Measurements from ENCODE around the gene KDM5B. TPM values are rescaled to one million over a fixed set of nuclear protein-coding genes. Genes with fewer than 3 reads are reported as not detected.

KDM5B gene
- total RNA-seq, 3 donors from 2014 or later = 64.7 to 92.7 (median 68.1) TPM

DNA sequence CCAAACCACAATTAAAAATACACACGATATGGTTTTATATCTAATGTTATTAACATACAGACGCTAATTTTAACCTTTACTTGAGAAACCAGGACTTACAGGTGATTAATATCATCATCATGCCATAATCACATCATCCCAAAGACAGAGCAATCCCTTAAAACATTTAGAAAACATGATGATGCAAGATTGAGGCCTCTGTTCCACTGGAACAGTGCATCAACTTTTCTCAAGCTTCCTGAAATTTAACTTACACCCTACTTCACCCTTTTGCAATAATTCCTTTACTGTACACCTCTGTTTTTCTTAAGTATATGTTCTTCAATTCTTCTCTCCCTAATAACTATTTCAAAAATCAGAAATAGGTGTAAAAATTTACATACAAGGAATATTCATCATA, 38.1 kb downstream of the KDM5B start:
- Histone ChIP-seq H3K9me3 (no peaks in the 10 kb centered on the region), H3K4me1 (ENCODE audit: low read depth) (no peaks in the 10 kb centered on the region), H3K36me3 (ENCODE audit: low read depth) (peaks cover 13% of the 10 kb centered on the region), H3K4me3 (no peak overlapping the region)
- intact Hi-C loops (cut with DNase I, micrococcal nuclease) = no loop called here
- TF ChIP-seq, protein P1, sequence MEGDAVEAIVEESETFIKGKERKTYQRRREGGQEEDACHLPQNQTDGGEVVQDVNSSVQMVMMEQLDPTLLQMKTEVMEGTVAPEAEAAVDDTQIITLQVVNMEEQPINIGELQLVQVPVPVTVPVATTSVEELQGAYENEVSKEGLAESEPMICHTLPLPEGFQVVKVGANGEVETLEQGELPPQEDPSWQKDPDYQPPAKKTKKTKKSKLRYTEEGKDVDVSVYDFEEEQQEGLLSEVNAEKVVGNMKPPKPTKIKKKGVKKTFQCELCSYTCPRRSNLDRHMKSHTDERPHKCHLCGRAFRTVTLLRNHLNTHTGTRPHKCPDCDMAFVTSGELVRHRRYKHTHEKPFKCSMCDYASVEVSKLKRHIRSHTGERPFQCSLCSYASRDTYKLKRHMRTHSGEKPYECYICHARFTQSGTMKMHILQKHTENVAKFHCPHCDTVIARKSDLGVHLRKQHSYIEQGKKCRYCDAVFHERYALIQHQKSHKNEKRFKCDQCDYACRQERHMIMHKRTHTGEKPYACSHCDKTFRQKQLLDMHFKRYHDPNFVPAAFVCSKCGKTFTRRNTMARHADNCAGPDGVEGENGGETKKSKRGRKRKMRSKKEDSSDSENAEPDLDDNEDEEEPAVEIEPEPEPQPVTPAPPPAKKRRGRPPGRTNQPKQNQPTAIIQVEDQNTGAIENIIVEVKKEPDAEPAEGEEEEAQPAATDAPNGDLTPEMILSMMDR (IDR thresholded peaks at IDR 0.05) = no peak
- DNase-seq (no peak), ATAC-seq (no peak)

DNA sequence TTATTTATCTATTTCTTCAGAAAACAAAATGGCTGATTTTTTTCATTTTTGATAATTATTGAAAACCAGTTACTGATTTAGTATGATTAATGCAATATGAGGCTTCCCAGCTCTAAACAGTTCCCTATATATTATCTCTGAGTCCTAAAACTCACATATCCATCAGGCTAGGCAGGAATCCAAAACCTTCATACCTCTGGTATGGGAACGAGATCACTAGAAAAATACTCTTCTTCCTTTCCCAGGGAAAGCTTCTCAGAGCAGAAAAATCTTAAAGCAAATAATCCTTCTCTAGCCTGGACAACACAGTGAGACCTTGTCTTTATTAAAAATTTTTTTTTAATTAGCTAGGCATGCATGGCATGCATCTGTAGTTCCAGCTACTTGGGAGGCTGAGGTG, 42.5 kb downstream of the KDM5B start:
- TF ChIP-seq, protein P1 (IDR thresholded peaks at IDR 0.05) = no peak
- no peak for DNase-seq
- no peak for ATAC-seq
- no peak overlapping the region for H3K4me3 ChIP-seq
- intact Hi-C loops (cut with DNase I, micrococcal nuclease) = no loop called here
- no peaks in the 10 kb centered on the region for H3K4me1 ChIP-seq (ENCODE audit: low read depth)
- H3K36me3 ChIP-seq (ENCODE audit: low read depth) = no peaks in the 10 kb centered on the region
- no peaks in the 10 kb centered on the region for H3K9me3 ChIP-seq

DNA sequence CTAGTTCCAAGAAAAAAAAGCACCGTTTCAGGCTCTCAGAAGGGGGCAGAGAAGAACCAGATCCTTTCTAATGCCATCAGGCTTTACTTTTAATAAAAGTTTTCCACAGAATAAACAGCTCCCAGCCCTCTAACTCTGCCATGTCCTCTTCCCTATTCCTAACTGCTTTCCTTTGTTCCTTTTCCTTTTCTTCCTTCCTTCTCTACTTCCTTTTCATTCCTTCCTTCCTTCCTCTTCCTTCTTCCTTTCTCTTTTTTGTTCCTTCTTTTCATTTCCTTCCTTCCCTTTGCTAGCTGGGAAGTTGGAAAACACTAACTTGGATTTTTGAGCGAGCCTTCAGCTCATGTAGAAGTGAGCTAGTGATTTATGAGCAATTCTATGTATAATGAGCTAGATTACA, 46.2 kb downstream of the KDM5B start:
- ATAC-seq = no peak
- TF ChIP-seq, protein P1 (IDR thresholded peaks at IDR 0.05) = no peak
- no peak for DNase-seq
- H3K9me3 ChIP-seq = no peaks in the 10 kb centered on the region
- intact Hi-C loops (cut with DNase I, micrococcal nuclease) = no loop called here
- no peak overlapping the region for H3K4me3 ChIP-seq
- H3K4me1 ChIP-seq (ENCODE audit: low read depth) = no peaks in the 10 kb centered on the region
- no peaks in the 10 kb centered on the region for H3K36me3 ChIP-seq (ENCODE audit: low read depth)

DNA sequence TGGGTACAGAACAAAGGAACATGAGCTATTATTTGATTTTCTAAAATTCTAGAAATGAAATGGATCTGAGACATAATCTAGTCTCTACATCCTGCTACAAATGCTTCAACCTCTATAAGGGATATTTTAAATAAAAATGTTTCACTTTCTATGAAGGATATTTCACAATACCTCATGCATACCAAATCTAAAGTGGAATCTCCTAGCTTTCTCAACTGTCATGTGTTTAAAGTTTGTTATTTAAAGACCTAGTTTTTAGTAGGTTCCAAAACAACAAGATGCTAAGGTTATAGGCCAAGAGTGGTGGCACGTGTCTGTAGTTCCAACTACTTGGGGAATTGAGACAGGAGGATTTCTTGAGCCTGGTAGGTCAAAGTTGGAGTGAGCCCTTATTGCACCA, 47.6 kb downstream of the KDM5B start:
- no peak overlapping the region for H3K4me3 ChIP-seq
- TF ChIP-seq, protein P1 (IDR thresholded peaks at IDR 0.05) = no peak
- no peaks in the 10 kb centered on the region for H3K36me3 ChIP-seq (ENCODE audit: low read depth)
- DNase-seq = no peak
- no peaks in the 10 kb centered on the region for H3K9me3 ChIP-seq
- H3K4me1 ChIP-seq (ENCODE audit: low read depth) = no peaks in the 10 kb centered on the region
- no peak for ATAC-seq
- intact Hi-C loops (cut with DNase I, micrococcal nuclease) = no loop called here

DNA sequence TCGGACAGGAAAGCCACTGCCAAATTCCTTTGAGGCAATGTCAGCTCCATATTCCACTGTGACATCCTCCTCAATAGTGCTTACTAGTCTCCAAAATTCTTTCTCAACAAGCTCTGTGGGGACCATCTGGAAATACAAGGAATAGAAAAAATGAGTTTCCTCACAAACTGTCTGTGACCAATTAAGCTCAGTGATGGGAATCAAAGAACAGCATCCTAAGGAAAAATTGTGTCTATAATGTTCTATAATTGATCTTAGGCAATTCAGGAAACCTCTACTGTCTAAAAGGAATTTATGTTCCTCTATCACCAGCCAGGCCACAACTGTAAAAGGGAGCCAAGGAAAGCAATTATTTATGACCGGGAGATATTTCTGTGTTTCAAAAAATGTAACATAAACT, 51.8 kb downstream of the KDM5B start:
- TF ChIP-seq, protein P1 (IDR thresholded peaks at IDR 0.05) = no peak
- DNase-seq (no peak), ATAC-seq (no peak)
- Histone ChIP-seq H3K36me3 (ENCODE audit: low read depth) (no peaks in the 10 kb centered on the region), H3K4me3 (no peak overlapping the region), H3K4me1 (ENCODE audit: low read depth) (no peaks in the 10 kb centered on the region), H3K9me3 (no peaks in the 10 kb centered on the region)
- intact Hi-C loops (cut with DNase I, micrococcal nuclease) = no loop called here

DNA sequence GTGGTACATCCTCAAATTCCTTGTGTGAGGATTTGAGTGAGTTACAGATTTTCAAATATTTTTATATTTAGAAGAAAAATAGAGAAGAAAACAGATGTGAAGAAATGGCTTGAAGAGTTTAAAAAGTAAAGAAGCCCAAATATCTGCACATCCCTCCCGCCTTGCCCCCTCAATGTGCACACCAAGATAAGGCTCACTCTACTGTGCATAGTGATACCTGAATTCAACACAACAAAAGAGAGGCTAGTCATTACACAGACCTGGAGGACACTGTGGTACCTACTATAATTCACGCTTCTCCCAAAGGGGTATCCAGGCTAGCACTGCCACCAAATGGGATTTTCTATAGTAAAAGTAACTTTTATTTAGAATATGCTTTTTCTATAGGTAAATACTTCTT, 53.9 kb downstream of the KDM5B start:
- intact Hi-C loops (cut with DNase I, micrococcal nuclease) = no loop called here
- H3K4me1 ChIP-seq (ENCODE audit: low read depth) = no peaks in the 10 kb centered on the region
- H3K9me3 ChIP-seq = no peaks in the 10 kb centered on the region
- DNase-seq (no peak), ATAC-seq (no peak)
- TF ChIP-seq, protein P1 (IDR thresholded peaks at IDR 0.05) = no peak
- no peaks in the 10 kb centered on the region for H3K36me3 ChIP-seq (ENCODE audit: low read depth)
- H3K4me3 ChIP-seq = no peak overlapping the region
